ENCODE results near the gene PLAU.
"Not testable (repeated sequence)": the region's sequence is repeated elsewhere in the genome, so short reads cannot be mapped to it uniquely, and the experiment has no call there.

The PLAU gene

GRCh38 chr10:73876971-73877370 is 34.0 kb upstream of the PLAU start:
- DNase-seq = no peak

- DNase-seq = no peak
These were observed 33.3 kb upstream of the PLAU start for GRCh38 chr10:73877533-73878160.

GRCh38 chr10:73878365-73878764 is 32.6 kb upstream of the PLAU start:
- no peak for DNase-seq

GRCh38 chr10:73879296-73880173 is 31.4 kb upstream of the PLAU start:
- DNase-seq = peak; percentile 81 to 97 (median 90)

- DNase-seq = no peak
These were observed 29.6 kb upstream of the PLAU start for GRCh38 chr10:73881221-73881919.

- DNase-seq = no peak
These were observed 26.9 kb upstream of the PLAU start for GRCh38 chr10:73884017-73884416.

- DNase-seq = peak in 4 of 5 experiments; percentile 37 to 74 (median 54)
These were observed 24.8 kb upstream of the PLAU start for GRCh38 chr10:73886085-73886529.

- DNase-seq = no peak
These were observed 24.2 kb upstream of the PLAU start for GRCh38 chr10:73886661-73887293.

GRCh38 chr10:73887294-73888039 is 23.5 kb upstream of the PLAU start:
- DNase-seq = no peak

GRCh38 chr10:73888514-73888913 is 22.4 kb upstream of the PLAU start:
- DNase-seq = no peak

GRCh38 chr10:73889014-73889413 is 21.9 kb upstream of the PLAU start:
- DNase-seq = no peak

- not testable (repeated sequence) for DNase-seq
These were observed 21.5 kb upstream of the PLAU start for GRCh38 chr10:73889416-73889815.

- no peak for DNase-seq
These were observed 20.7 kb upstream of the PLAU start for GRCh38 chr10:73890261-73890660.

- not testable (repeated sequence) for DNase-seq
These were observed 20.1 kb upstream of the PLAU start for GRCh38 chr10:73890830-73891229.

- DNase-seq = no peak
These were observed 19.4 kb upstream of the PLAU start for GRCh38 chr10:73891540-73891939.

GRCh38 chr10:73892310-73893030 is 18.5 kb upstream of the PLAU start:
- no peak for DNase-seq

GRCh38 chr10:73893426-73893825 is 17.5 kb upstream of the PLAU start:
- no peak for DNase-seq

GRCh38 chr10:73894245-73894971 is 16.5 kb upstream of the PLAU start:
- peak in 1 of 5 experiments; percentile 70 for DNase-seq

- DNase-seq = not testable (repeated sequence)
These were observed 15.6 kb upstream of the PLAU start for GRCh38 chr10:73895381-73895780.

GRCh38 chr10:73897693-73898092 is 13.2 kb upstream of the PLAU start:
- DNase-seq = no peak
